ENCODE measurements around the gene GADD45G.

- TF ChIP-seq POLR2A (IDR thresholded peaks at IDR 0.05; ENCODE audit: low read length): no peak
- no peak for TF ChIP-seq GATA1 (IDR thresholded peaks at IDR 0.05; ENCODE audit: low read depth, low read length)
Measured at GRCh38 chr9:89619019-89619418, 14.2 kb downstream of the GADD45G start.

All from erythroblast (primary cell).